NCI-H1417 (cell line): ENCODE data around the gene FUBP3.
"Not testable (repeated sequence)": the region's sequence is repeated elsewhere in the genome, so short reads cannot be mapped to it uniquely, and the experiment has no call there.

Experiments
- DNase-seq, 3 experiments: peaks; one replicate each; lab custom pipeline; 2025; lab: John Stamatoyannopoulos, UW

FUBP3 gene

GRCh38 chr9:130556396-130557076 is 22.8 kb upstream of the FUBP3 start:
- no peak for DNase-seq

DNA sequence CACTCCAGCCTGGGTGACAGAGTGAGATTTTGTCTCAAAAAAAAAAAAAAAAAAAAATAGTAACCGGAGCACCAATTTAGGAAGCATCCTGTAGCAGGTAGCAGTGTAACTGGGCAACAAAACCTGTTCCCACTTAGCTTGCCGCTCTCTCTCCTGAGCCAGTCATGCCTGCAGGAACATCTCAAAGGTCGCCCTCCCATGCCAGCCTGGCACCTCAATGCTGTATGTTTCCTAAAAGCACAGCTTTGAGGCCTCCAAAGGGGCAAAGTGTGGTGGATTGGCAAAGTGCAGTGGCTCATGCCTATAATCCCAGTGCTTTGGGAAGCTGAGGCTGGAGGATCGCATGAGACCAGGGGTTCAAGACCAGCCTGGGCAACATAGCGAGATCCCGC is 22.3 kb upstream of the FUBP3 start:
- DNase-seq = no peak

DNA sequence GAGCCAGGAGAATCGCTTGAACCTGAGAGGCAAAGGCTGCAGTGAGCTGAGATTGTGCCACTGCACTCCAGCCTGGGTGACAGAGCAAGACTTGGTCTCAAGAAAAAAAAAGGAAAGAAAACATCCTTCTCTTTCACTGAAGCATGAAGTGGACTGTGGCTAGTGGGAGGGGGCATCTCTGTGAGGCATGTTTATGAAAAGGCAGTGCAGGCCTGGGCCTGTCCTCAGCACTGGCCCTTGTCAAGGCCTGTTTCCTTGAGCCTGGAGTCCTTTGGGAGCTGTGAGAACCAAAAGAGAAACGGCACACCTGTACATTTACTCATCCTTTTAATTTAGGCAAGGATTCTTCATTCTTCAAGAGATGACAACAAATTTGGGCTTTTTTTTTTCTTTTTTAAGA is 18.3 kb upstream of the FUBP3 start:
- peak; percentile 38 to 85 (median 73) for DNase-seq

DNA sequence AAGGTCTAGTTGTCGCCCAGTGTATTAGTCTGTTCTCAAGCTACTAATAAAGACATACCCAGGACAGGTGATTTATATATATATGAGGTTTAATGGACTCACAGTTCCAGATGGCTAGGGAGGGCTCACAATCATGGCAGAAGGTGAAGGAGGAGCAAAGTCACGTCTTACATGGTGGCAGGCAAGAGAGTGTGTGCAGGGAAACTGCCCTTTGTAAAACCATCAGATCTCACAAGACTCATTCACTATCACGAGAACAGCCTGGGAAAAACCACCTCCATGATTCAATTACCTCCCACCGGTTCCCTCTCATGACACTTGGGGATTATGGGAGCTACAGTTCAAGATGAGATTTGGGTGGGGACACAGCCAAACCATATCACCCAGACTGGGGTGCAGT is 16.9 kb upstream of the FUBP3 start:
- DNase-seq = not testable (repeated sequence)

DNA sequence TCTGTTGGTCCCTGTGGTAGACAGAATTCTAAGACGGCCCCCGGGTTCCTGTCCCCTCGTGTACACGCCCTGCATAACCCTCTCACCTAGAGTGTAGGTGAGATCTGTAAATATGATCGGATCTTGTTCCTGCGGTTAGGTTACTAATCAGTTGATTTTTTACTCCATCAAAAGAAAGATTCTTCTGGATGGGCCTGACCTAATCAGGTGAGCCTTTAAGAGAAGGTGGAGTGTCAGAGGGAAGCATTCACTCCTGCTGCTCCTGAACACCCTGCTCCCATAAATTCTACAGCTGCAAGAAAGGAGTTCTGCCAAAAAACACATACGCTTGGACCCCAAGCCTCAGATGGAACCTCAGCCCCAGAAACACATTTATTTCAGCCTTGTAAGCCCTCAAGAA is 15.6 kb upstream of the FUBP3 start:
- DNase-seq = no peak

GRCh38 chr9:130565792-130566191 is 13.6 kb upstream of the FUBP3 start:
- no peak for DNase-seq

DNA sequence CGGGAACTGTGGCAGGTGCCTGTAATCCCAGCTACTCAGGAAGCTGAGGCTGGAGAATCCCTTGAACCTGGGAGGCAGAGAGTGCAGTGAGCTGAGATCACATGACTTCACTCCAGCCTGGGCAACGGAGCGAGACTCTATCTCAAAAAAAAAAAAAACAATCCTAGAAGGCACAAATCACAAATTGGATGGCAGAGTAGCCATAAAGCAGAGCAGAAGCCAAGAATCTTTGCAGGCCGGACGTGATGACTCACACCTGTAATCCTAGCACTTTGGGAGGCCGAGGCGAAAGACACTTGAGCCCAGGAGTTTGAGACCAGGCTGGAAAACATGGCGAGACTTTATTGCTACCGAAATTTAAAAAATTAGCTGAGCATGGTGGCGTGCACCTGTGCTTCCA is 9.2 kb upstream of the FUBP3 start:
- no peak for DNase-seq

DNA sequence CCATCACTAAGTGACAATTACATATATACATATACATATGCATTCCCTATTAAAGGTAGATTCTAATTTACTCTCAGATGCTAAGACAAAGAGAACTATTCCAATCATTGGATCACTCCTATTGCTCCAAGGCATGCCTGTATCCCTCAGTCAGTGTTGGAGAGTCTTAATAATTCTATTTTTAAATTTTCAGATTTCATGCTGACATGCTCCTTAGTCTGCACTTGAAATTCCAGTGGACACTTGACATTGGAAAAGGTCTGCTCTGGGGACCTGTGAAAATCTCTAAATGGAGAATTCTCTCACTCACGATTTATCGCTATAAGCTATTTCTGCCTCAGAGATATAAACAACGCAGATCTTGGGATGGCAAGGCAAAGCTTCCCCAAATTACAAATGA is 3.9 kb upstream of the FUBP3 start:
- DNase-seq = no peak

DNA sequence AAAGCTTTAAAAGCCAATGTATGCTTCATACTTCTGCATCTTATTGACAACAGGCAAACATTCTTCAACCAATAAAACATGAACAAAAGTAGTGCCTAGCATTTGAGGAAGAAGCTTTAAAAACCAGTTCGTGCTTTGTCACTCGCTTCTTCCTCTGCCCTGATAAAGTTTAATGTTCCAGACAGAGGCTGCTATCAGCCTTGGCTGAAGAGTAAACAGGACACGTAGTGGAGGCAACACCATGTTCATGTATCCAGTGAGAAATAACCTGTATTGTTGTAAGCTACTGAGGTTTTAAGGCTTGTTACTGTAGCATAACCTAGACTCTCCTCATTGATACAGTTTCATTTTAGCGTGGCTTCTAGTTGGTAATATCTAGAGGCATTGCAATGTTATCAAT is 3.2 kb upstream of the FUBP3 start:
- DNase-seq = no peak

DNA sequence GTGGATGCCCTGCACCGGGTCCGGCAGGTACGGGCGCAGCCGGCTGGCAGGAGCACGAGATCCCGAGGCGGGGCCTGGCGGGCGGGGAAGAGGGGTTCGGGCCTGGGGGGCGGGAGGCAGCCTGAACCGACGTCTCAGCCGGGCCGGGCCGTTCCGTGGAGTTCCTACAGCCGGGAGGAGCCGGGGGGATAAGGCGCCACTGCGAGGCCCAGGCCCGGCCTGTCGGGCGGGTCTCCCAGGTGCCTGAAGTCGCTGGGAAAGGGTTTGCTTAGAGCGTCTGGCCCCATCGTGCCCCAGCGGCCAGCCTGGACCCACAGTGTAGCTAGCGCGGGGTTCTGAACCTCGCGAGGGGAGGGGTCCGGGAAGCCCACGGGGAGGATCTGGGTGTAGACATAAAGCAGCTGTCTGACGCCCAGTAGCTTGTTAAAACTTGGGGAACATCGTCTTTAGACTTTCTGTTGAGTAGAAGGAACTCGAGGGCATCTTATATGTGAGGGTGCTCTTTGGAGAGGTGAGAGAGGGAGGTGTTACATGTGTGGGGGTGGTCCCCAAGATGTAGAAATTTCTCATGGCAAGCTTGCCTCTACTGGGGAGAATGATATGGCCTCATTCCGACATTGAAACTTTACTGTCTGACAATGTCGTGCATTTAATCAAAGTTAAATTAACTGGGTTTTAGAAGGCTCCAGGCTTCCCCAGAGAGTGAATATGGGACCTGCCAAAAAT is 524 bp downstream of the FUBP3 start:
- peak in 2 of 3 experiments; percentile 36 to 58 for DNase-seq

DNA sequence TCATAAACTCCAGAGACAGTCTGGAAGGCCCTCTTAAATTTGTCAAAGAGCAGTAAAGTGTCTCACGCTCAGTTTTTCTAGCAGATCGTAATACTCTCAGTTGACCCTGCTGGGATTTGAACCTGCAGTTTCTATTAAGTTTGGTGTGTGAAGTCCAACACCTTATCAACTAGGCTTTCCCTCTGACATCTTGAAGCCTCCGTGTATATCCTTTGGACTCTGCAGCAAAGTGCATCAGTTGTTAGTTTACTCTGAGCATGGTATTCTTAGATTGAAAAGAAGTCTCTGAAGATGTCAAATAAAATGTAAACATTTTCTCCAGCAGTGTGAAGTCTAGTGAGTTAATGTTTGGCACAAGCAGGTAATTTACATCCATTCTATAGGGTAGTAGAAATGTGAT is 2.4 kb downstream of the FUBP3 start:
- DNase-seq = no peak

DNA sequence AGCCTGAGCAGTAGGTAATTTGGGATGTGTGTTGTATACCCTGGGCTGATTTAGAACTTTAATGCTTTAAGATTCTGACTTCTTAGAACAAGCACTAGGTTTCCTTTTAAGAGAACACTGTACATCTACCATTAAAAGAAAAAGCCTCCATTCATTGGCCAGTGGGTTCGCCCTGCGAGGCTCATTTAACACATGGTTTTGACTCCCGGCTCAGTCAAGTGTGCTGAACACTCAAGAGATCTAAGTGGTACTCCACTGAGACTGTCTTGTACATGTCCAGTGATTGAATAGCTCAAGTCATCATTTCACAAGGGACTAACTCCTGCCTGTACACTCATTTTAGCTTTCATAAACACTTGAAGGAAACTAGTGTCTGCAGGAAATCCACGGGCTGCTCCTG is 3.9 kb downstream of the FUBP3 start:
- DNase-seq = peak in 1 of 3 experiments; percentile 89

DNA sequence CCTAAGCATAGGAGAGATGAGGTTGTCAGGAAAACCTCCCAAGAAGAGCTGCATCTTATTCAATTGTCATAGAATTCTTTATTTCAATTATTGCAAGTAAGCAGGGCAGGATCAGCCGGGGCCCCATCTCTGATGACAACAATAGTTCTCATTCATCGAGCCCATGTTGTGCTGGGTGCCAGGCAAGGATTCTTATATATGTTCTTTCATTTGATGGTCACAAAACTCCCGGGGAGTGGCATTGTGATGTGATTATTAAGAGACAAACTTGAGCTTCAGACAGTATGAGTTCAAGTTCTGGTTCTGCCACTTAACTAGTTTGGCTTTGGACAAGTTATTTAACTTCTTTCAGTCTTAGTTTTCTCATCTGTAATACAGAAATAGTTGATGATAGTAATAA is 8.5 kb downstream of the FUBP3 start:
- no peak for DNase-seq

DNA sequence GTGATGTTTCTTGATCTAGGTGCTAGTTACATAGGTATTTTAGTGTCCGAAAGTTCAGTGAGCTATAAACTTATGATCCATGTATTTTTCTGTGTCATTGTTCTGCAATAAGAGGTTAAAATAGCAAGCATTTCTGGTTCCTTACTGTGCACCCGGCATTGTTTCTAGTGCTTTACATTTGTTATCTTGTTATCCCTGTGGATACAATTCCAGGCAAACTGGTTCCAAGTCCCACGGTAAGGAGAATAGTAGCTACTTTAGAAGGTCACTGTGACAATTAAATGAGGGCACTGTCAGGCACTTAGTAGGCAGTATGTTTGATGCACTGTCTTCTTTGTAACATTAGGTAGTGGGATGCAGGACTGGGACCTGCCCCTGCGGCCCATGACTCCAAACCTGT is 9.0 kb downstream of the FUBP3 start:
- no peak for DNase-seq

GRCh38 chr9:130589754-130590153 is 10.4 kb downstream of the FUBP3 start:
- no peak for DNase-seq

- no peak for DNase-seq
These were observed 10.9 kb downstream of the FUBP3 start for GRCh38 chr9:130590305-130590704.

DNA sequence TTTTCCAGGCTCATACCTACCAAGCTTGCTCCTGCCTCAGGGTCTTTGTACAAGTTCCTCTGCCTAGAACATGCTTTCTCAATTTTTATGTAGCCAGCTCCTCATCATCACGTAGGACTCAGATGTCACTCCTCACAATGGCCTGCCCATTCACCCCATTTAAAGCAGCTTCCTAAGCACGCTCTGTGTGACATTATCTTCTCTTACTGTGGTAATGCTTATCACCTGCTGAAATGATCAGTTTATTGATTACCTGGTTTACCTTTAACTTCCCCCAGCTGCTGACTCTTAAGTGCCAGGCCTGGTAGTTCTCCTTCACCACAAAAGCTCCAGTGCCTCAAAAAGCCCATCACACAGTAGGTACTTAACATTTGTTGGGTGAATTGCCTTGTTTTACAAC is 13.6 kb downstream of the FUBP3 start:
- DNase-seq = no peak

- DNase-seq = no peak
These were observed 17.9 kb downstream of the FUBP3 start for GRCh38 chr9:130597228-130597627.

GRCh38 chr9:130598188-130598587 is 18.8 kb downstream of the FUBP3 start:
- DNase-seq = no peak

GRCh38 chr9:130599625-130600024 is 20.2 kb downstream of the FUBP3 start:
- DNase-seq = no peak

DNA sequence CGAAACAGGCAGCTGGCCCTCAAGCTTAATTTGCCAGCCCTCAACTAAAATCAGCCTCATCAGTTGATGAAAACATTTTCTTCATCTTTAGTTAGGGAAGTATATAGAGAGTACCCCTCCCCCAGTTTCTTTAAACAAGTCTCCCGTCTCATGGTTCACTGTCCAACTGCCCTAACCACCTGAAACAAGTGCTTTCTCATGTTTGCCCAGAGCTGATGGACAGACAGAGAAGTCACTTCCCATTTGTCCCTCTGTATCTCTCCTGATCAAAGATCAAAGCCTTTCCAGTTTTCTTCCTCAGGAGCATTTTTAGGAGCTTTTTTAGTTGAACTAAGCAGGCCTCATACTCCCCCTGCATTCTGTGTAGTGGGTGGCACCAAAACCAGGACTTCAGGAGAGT is 21.7 kb downstream of the FUBP3 start:
- no peak for DNase-seq

GRCh38 chr9:130604295-130604694 is 24.9 kb downstream of the FUBP3 start:
- DNase-seq = no peak

- DNase-seq = no peak
These were observed 27.7 kb downstream of the FUBP3 start for GRCh38 chr9:130606887-130607600.
